HG03097 (cell line): ENCODE measurements around the gene WDR91.

Source experiments
- ATAC-seq: cut with Tn5 transposase; IDR thresholded peaks from one replicate; pipeline ENCODE4 v1.9.1; 2021; ENCODE audit not compliant: unreplicated experiment, low FRiP score

The WDR91 gene

DNA sequence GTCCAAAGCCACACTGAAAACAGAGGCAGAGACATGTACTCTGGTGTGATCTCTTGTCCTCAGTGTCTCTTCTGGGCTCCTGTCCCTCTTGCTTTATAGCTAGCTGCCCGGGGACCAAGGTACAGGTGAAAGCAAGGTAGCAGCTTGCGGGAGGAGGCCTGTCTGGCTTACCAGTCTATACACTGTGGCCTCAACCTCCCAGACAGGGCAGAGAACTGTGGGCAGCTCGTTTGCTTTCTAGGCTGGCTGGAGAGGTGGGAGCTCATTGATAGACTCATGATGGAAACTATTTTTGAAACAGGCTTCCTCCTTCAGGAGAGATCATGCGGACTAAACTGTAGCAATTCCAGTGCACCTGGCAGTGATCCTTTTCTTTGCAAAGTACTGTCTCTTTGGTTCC is 45.5 kb downstream of the WDR91 start:
- ATAC-seq, result no peak

DNA sequence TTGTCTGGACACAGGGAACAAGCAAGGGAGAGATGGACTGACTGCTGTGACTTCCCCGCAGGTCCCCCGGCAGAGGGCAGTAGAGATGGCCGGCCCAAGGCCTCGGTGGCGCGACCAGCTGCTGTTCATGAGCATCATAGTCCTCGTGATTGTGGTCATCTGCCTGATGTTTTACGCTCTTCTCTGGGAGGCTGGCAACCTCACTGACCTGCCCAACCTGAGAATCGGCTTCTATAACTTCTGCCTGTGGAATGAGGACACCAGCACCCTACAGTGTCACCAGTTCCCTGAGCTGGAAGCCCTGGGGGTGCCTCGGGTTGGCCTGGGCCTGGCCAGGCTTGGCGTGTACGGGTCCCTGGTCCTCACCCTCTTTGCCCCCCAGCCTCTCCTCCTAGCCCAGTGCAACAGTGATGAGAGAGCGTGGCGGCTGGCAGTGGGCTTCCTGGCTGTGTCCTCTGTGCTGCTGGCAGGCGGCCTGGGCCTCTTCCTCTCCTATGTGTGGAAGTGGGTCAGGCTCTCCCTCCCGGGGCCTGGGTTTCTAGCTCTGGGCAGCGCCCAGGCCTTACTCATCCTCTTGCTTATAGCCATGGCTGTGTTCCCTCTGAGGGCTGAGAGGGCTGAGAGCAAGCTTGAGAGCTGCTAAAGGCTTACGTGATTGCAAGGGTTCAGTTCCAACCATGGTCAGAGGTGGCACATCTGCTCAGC is 46.8 kb downstream of the WDR91 start:
- no peak for ATAC-seq

DNA sequence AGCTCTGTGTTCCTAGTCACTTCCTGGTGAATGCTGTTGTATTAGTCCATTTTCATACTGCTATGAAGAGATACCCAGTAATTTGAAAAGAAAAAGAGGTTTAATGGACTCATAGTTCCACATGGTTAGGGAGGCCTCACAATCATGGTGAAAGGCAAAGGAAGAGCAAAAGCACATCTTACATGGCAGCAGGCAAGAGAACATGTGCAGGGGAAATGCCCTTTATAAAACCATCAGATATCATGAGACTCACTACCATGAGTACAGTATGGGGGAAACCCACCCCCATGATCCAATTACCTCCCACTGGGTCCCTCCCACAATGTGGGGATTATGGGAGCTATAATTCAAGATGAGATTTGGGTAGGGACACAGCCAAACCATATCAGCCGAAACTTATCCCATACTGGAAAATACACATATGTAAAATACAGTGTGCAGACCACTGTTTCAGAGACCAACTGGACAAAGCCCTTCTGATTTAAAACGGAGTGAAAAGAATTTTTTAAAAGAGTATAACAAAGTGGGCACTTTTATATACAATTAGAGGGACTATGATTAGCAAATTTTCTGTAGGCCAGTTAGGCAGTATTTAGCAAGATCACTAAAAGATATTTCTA is 48.8 kb downstream of the WDR91 start:
- ATAC-seq, result no peak

DNA sequence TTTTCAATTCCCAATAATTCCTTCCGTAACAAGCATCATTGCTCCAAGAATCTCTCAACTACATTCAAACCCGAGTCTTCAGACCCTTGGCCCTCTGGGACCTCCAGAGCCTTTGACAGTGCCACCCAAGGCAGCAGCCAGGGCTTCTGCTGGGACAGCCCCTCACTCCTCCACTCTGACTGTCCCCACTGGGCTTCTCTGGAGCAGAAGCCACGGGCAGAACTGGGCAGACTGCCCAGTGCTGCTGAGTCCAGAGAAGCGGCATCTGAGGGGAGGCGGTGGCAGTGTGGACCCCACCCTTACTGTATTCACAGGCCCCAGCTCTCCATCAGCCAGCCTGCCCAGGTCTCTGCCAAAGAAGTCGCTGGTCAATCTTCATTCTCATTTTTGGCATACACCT is 49.7 kb downstream of the WDR91 start:
- ATAC-seq, result no peak

DNA sequence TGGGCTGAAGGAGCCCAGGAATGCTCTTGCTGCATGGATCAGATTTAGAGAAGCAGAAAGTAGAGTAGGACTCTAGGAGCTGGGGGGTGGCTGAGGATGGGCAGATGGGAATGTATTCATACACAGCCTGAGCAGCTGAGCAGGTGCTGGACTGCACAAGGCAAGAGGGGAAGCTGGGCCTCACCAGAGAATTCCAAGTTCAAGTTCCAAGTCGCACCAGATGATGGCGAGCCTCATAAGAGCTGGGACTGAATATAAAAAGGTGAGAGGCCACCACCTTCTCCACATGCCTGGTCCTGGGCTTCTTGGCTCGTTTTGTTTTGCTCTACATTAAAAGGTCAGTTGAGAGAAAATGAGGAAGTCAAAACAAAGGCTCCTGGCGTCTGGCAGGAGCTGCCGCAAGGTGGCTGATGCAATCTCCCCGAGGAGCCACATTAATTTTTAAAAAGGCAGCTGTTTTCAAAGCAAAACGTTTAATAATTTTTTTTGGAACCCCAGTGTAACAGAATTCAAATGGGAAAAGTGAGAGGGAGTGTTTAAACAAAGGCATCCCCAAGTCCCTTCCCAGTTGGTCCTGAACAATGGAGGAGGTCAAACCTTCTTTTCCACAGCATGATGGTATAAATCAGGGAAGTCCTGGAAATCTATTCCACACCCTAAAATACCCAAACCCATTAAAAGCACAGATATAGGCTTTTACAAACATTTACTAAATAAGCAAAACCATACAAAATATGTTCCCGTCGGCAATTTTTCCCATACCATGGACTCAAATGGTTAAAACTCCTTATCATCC is 50.3 kb downstream of the WDR91 start:
- no peak for ATAC-seq

DNA sequence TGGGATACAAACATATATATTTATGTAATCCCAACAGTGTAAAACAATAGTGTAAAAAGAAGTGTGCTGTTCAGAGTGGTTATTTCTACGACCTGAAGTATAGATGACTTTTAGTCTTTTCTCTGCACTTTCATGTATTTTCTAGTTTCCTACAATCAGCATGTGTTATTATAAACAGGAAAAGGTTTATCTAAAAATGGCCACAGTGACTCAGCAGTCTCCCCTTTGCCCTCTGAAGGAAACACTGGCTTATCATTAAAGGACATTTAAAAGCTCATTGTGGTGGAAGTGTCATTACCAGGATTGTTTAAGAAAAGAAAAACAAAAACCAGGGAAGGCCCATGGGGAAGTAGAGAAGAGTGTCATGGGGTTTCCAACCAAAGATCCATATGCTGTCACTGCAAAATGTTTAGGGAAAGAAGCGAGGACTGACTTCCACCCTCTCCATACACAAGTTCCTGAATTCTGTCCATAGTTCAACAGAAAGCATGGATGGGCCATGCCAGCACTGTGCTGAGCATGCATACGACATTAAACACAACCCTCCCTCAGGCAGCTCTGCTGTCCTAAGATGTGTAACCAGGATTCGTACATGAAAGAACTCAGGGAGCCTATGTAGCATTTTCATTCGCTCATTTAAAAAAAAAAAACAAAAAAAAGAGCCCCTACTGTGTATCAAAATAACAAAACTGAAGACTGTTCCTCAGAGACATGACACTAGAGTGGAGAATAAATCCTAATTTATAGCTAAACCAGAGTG is 51.0 kb downstream of the WDR91 start:
- ATAC-seq, result peak; percentile 38

DNA sequence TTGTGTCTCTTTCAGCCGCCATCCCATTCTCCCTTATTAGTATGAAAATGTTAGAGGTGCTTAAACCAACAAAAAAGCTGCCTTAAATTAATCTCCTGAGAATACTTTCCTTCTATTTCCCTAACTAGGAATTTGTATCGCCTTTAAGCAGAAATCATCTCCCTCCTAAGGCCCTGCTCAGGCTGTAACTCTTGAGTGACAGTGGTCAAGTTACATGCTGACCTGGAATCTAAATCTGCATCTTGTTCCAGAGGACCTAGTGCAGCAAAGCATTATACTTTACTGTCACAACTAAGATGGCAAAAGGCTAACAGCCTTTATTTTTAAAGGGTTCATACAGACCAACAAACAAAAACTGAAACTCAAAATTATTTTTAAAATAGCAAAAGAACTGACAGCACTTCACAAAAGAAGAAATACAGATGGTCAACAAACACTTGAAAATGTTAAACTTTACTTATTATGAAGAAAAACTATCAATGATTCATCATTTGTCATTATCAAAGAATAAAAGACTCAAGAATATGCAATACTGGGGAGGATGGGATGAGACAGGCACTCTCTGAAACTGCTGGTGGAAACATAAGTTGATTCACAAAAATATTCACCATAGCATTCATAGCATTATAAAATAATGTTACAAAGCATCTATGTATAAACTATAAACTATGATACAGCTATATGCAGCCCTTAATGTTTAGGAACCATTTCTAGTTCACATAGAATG is 51.8 kb downstream of the WDR91 start:
- no peak for ATAC-seq

DNA sequence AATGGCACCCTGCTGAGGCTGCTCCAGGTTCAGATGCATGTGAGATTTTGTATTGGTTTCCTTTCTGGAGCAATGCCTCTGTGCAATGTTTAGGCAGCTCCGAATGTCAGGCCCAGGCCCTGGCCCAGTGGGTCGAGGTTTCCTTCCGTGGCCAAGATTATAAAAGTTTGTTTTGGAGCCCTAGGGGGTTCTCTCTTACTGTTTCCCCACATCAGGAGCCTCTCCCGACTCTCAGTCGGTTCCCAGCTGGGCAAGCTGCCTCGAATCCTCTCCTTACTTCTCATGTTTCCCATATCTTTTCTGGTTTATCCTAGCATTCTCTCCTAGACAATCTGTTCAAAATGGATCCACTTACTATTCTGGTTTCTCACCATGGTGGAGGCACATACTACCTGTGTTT is 52.5 kb downstream of the WDR91 start:
- no peak for ATAC-seq

DNA sequence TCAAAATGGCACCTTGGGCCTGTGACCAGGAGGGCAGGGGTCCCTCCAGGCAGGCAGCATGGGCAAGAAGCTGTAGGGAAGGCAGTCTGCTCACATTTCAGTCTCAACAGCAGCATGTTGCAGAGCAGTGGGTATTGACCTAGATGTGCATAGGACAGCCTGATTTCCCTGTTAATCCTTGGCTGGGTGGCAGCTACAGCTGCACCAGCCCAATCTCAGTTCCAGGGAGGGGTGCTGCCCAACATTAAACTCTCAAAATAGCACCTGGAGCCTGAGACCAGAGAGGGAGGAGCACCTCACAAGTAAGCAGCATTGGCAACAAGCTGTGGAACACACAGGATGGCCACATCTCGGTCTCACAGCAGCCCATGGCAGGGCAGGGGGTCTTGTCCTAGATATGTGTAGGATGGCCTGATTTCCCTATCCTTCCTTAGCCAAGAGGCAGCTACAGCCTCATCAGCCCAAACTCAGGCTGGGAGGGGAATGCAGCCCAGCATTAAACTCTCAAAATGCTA is 53.1 kb downstream of the WDR91 start:
- ATAC-seq, result no peak

DNA sequence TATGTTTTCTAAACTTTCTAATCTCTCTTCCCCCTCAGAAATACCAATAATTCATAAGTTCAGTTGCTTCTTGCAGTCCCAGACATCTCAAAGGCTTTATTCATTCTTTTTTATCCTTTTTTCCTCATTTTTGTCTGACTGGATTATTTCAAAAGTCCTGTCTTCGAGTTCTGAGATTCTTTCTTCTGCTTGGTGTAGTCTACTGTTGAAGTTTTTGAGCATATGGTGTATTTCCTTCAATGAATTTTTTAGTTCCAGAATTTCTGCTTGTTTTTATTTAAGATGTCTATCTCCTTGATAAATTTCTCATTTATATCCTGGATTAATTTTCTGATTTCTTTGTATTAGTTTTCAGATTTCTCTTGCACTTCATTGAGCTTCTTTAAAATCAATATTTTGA is 55.0 kb downstream of the WDR91 start:
- no peak for ATAC-seq

DNA sequence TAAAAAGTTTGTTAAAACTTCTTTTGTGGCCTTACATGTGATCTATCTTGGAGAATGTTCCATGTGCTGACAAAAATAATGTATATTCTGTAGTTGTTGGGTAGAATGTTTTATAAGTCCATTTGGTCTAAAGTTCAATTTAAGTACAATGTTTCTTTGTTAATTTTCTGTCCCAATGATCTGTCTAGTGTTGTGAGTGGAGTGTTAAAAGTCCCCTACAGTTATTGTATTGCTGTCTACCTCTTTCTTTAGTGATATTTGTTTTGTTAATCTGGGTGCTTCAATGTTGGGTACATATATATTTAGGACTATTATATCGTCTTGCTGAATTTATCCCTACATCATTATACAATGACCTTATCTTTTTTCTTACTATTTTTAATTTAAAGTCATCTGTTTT is 56.6 kb downstream of the WDR91 start:
- no peak for ATAC-seq

DNA sequence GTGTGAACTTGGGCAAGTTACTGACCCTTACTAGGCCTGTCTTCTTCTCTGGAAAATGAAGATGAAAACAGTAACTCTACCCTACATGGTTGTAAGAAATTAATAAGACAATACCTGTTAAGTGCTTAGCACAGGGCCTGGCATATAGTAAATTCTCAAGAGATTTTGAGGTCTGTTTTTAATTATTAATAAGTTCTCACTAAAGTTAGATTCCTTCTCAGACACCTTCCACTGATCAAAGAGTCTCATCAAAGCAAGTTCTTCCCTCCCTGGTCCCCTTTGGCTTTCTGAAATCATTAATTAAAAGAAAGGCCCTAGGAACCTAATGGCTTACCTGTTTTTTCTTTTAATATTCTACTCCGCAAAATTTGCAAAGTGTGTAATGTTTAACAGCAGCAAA is 58.9 kb downstream of the WDR91 start:
- ATAC-seq, result no peak

DNA sequence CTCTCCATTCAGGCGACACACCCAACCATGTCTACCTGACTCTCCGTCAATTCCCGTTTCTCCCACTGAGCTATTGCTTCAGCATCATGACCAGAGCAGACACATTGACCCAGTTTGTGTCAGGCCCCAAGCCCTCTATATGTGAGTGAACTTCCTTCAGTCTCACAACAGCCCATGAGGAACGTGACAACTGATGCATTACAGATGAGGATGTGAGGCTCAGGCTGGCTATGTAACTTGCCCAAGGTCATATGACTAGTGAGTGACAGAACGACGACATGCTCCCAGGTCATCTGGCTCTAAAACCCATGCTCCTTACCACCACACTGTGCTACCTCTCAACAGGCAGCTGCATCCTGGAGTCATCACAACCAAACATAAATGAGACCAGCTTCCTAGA is 59.8 kb downstream of the WDR91 start:
- ATAC-seq, result no peak

DNA sequence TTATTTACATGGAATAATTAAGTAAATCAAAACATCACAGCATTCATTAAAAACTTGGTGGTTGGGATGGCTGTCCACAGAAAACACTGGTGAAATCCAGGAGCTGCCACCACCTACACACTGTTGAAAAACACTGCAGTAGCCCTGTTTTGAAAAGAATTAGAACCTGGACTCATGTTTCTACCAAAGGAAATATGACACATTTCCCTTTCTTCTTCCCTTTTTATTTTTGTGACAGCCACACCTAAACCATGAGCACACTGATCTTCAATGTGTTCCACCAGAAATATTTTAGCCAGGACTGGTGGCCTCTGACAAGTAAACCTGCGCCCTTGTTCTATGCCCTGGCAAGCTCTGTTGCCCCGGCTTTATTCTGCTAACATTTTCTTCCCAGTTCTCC is 60.2 kb downstream of the WDR91 start:
- no peak for ATAC-seq

DNA sequence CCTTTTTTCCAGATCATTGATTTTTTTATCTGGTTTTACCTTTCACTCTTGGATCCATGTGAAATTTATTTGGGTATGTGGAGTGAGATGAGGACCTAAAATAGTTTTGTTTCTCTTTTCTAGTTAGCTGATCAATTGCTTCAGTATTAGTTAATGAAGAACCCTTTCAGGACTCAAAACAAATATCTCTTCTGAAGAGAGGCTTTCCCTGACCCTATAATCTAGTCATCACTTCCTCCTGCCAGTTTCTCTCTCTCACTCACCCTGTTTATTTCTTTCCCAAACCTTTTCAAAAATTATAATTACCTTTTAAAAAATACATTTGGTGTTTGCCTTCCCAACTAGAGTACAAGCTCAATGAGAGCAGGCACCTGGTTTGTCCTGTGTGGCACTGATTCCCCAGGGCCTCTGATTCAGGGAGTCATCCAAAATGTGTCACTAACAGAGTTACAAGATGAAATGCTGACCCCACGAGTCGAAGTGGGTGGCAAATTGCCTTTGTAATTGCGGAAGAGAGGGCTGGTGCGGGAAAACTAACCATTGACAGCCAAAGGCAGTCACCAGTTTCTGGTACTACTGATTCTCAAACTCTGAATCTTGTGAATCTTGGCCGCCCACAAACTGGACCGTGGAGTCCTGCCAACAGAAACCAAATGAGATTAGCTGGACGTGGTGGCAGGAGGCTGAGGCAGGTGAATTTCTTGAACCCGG is 61.1 kb downstream of the WDR91 start:
- no peak for ATAC-seq

DNA sequence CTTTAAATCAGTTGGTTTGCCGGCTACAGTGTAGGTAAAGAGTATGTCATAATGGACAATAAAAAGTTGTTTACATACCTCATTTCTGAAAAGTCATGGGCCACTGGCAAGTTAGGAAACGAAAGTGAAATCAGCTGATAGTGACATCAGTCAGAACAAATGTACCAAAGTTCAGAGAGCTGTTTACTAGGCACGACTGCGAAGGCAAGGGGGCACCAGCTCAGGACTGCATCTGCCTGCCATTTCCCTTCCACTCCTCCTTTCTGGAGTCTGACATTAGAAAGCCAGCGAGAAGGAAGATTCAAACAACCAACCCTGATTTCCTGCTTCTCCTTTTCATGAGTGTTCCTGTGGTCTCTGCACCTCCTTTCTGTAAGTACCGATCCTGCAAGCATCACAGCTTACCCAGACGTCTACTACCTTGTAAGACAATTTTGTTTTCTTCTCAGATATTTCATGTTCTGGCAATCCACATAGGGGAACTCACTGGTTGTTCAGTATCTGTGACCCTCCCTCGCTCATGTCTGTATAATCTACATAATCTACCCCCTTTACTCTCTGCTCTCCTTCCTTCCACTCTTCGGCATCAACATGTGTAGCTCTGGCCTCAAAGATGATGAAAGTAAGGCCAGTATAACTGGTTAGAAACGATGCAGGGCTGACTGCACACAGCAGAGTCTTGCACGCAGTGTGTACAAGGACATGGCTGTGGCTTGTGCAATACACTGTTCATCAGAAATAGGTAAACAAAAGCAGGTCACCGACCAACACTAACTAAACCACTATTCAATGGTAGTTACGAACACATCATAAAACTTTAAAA is 63.2 kb downstream of the WDR91 start, which contains the start of gene TMEM140:
TSS of gene TMEM140 (plus strand) at position 174 of the 823 bp plus-strand sequence. CDS start 16,370 bp downstream, outside the sequence.
- ATAC-seq, result peak; percentile 53

DNA sequence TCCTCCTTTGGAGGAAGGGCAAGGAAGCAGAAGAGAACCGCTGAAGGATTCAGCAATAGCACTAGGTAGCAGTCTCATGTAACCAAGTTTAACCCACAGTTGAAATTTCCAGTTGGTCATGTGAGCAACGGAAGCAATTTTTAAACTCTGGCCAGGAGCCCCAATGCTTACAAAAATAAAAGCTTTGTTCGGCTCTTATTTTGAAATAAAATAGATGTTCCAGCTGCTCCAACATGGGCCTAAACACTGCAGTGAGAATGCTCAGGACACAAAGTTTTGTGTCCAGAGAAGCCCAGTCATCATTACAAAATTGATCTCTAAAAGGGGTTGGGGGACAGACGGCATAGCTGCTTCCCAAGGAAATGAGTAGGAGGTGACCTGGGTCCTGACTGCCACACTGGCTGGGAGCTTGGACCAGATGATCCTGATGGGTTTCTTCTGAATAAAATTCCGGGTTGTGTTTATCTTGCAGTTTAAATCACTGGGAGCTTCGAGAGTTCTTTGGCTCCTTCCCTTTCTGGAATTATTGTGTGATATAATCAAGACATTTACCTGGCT is 63.9 kb downstream of the WDR91 start:
- ATAC-seq, result peak; percentile 5
